Measurements from ENCODE around the gene NNT. TPM values are rescaled to one million over a fixed set of nuclear protein-coding genes. Genes with fewer than 3 reads are reported as not detected.
A peak's percentile ranks its signal among the peaks of the same experiment; 100 is the strongest.

Gene NNT
- total and polyA plus RNA-seq, 9 of the 15 experiments (the other 6 are each of a cell fraction or from before 2014, with no cell fraction given) = 21.9 to 68.6 (median 42.2) TPM

GRCh38 chr5:43563321-43563720 lies 39.7 kb upstream of the NNT start (continued):
- TF ChIP-seq ARHGAP35 (IDR thresholded peaks at IDR 0.05; ENCODE audit: partially characterized antibody) = no peak
- TF ChIP-seq NEUROD1 (IDR thresholded peaks at IDR 0.05; ENCODE audit: borderline replicate concordance, low read depth, low read length, partially characterized antibody) = no peak
- no peak for TF ChIP-seq SIX5 (IDR thresholded peaks at IDR 0.05; ENCODE audit: borderline replicate concordance in 1 of 2, insufficient read depth in 1 of 2, low read depth in 1 of 2, low read length in 2 of 2)
- no peak for TF ChIP-seq TSC22D4 (tag; IDR thresholded peaks at IDR 0.05)

- no peak overlapping the region for H3K9ac ChIP-seq (ENCODE audit: insufficient read depth in 1 of 2, low read depth in 2 of 2, low read length in 2 of 2)
- no peak overlapping the region for H3K4me2 ChIP-seq (ENCODE audit: insufficient read depth, low read length)
- intact Hi-C loops (cut with micrococcal nuclease) (no loop called here), in situ Hi-C loops (cut with MboI) (no loop called here)
- no peak overlapping the region for H3K4me3 ChIP-seq
- H3K36me3 ChIP-seq (ENCODE audit: control insufficient read depth, insufficient read depth, low read length) = no peaks in the 10 kb centered on the region
- no TSS peak for BruUV-seq (replicated peaks)
- no peak; the same call in 2 of the 3 replicates for ATAC-seq
- DNase-seq (ENCODE audit: extremely low read depth in 1 of 4, low spot score in 3 of 4) = peak in 1 of 4 experiments; percentile 23
- H3K27me3 ChIP-seq (ENCODE audit: control insufficient read depth in 2 of 2, insufficient read depth in 2 of 2, low read length in 2 of 2) = no peaks in the 10 kb centered on the region
- peaks cover 0 to 5% of the 10 kb centered on the region in 2 experiments; a peak in 1 of 5 replicates for H3K4me1 ChIP-seq (replicated peaks in 1 of 2; ENCODE audit: control insufficient read depth in 2 of 2, insufficient read depth in 2 of 2, low read length in 2 of 2)
- H3K27ac ChIP-seq (ENCODE audit: extremely low read depth, low read depth, low read length) = no peak overlapping the region
- TF ChIP-seq ZNF696 (CRISPR knock-in tag; conservative IDR thresholded peaks at IDR 0.05) (no peak), CHD2 (IDR thresholded peaks at IDR 0.05; ENCODE audit: low read depth, low read length) (peak; percentile 56), NCOA4 (IDR thresholded peaks at IDR 0.05; ENCODE audit: partially characterized antibody) (no peak), CC2D1A (IDR thresholded peaks at IDR 0.05) (peak; percentile 61)
- peak overlapping the region; percentile 6; the same call in 1 of the 2 replicates for H2AFZ ChIP-seq (ENCODE audit: low read depth, low read length)
- H3K79me2 ChIP-seq (ENCODE audit: control insufficient read depth, insufficient read depth, low read length) = no peaks in the 10 kb centered on the region
- ChIA-PET CTCF (ENCODE audit: low intra/inter-chr PET ratio) (no interaction called here), POLR2A (no interaction called here)
- FAIRE-seq = no peak
- no peaks in the 10 kb centered on the region for H3K9me1 ChIP-seq (ENCODE audit: control insufficient read depth, insufficient read depth, low read length)
- 30% methylated on average over 5 of the region's 5 CpGs for WGBS (ENCODE audit: insufficient coverage, low coverage, missing lambda C conversion rate)
- no peaks in the 10 kb centered on the region for H4K20me1 ChIP-seq (replicated peaks; ENCODE audit: control insufficient read depth, insufficient read depth, low read length)
- no peaks in the 10 kb centered on the region for H3K9me3 ChIP-seq (replicated peaks; ENCODE audit: control insufficient read depth, insufficient read depth, low read depth, low read length)
These were observed 38.6 kb upstream of the NNT start for GRCh38 chr5:43564289-43564850.

Measured in K562 (cell line).